A673 (cell line): Measurements from ENCODE around the gene TECPR2. TPM values are rescaled to one million over a fixed set of nuclear protein-coding genes. Genes with fewer than 3 reads are reported as not detected.

ENCODE experiments used
- BruUV-seq: library from RNA; stranded (reverse); fragments of 400-500 nt; replicated peaks from 2 replicates; lab custom pipeline; 2021; lab: Mats Ljungman, UMichigan
- CTCF ChIA-PET: fragments of 300-600 bp; sonication (Branson Sonifier 250); formaldehyde crosslinking; loops from one replicate; lab custom pipeline; 2022; ENCODE audit warnings: antibody characterized with exemption; lab: Charles Lee
- POLR2A ChIA-PET: fragments of 300-600 bp; sonication (Branson Sonifier 250); formaldehyde crosslinking; loops from one replicate; lab custom pipeline; 2022; ENCODE audit warnings: antibody characterized with exemption; ENCODE audit not compliant: low non-redundant PET; lab: Charles Lee
- DNase-seq: peaks from one replicate; pipeline ENCODE4 v3.0.0-alpha.2; 2015; ENCODE audit warnings: low spot score
- H3K27ac ChIP-seq: fragments of 200-600 bp; sonication (generic); 2 replicates; pipeline ENCODE4 v1.5.1; 2016; ENCODE audit warnings: mixed run types, low read depth, mild to moderate bottlenecking, mixed read lengths, antibody characterized with exemption, low read length; ENCODE audit not compliant: poor library complexity, severe bottlenecking
- H3K27me3 ChIP-seq: fragments of 200-600 bp; sonication (generic); replicated peaks from 2 replicates; pipeline ENCODE4 v1.6.1; 2017; ENCODE audit warnings: mixed run types, low read depth, mild to moderate bottlenecking, mixed read lengths, antibody characterized with exemption, low read length; ENCODE audit not compliant: insufficient read depth, poor library complexity
- H3K36me3 ChIP-seq: fragments of 200-600 bp; sonication (generic); 2 replicates; pipeline ENCODE4 v1.6.1; 2016; ENCODE audit warnings: mixed run types, mild to moderate bottlenecking, mixed read lengths, antibody characterized with exemption, low read length; ENCODE audit not compliant: insufficient read depth, poor library complexity, severe bottlenecking
- H3K4me1 ChIP-seq: fragments of 200-600 bp; sonication (generic); 2 replicates; pipeline ENCODE4 v1.6.1; 2017; ENCODE audit warnings: mixed run types, mild to moderate bottlenecking, mixed read lengths, antibody characterized with exemption, low read length; ENCODE audit not compliant: insufficient read depth, poor library complexity, severe bottlenecking
- H3K4me3 ChIP-seq: fragments of 200-600 bp; sonication (generic); 2 replicates; pipeline ENCODE4 v1.5.1; 2016; ENCODE audit warnings: low read depth, mixed run types, mild to moderate bottlenecking, mixed read lengths, low read length; ENCODE audit not compliant: poor library complexity, severe bottlenecking
- H3K9me3 ChIP-seq: fragments of 200-600 bp; sonication (generic); 2 replicates; pipeline ENCODE4 v1.6.1; 2016; ENCODE audit warnings: mixed run types, low read depth, mild to moderate bottlenecking, mixed read lengths, antibody characterized with exemption, low read length; ENCODE audit not compliant: poor library complexity, severe bottlenecking
- EZH2 ChIP-seq: fragments of 200-600 bp; sonication (generic); IDR thresholded peaks from 2 replicates; pipeline ENCODE4 v1.6.1; 2017; ENCODE audit warnings: borderline replicate concordance, low read depth, mild to moderate bottlenecking, mixed read lengths, antibody characterized with exemption, low read length; ENCODE audit not compliant: poor library complexity, severe bottlenecking
- intact Hi-C: fragments of 100-400 bp; cut with micrococcal nuclease; formaldehyde crosslinking; loops from one replicate; pipeline ENCODE4 v1.10.0; 2022; ENCODE audit not compliant: unreplicated experiment
- total RNA-seq: library from RNA; stranded (reverse); gene quantifications from 2 replicates; pipeline ENCODE4 v1.2.3, GENCODE V29; 2021
- TF ChIP-seq, protein P1 (sequence below): fragments of 300-800, 200-600 bp; sonication (generic); conservative IDR thresholded peaks from 2 replicates; pipeline ENCODE4 v1.5.1; 2017; ENCODE audit warnings: low read depth, mild to moderate bottlenecking, antibody characterized with exemption, low read length, moderate library complexity, mixed read lengths

Gene TECPR2
- total RNA-seq, 1 experiment from 2014 or later = 22.1 TPM

DNA sequence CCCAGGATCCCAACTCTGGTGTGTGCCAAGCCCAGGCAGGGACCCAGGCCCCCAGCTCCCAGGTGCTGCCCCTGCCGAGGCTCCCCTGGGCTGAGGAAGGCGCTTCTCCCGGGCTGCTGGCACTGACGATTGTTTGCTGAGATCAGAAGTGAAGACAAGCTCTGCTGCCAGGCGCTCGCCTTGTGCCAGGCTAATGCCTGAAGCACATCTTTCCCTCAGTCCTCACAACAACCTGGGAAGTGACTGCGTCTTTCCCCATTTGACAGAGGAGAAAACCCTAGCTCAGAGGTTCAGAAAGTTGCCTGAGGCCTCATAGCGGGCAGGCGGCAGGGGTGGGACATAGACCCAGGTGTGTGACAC is 110.0 kb downstream of the TECPR2 start:
- intact Hi-C loops = no loop called here
- no peak for TF ChIP-seq EZH2
- TF ChIP-seq, protein P1, sequence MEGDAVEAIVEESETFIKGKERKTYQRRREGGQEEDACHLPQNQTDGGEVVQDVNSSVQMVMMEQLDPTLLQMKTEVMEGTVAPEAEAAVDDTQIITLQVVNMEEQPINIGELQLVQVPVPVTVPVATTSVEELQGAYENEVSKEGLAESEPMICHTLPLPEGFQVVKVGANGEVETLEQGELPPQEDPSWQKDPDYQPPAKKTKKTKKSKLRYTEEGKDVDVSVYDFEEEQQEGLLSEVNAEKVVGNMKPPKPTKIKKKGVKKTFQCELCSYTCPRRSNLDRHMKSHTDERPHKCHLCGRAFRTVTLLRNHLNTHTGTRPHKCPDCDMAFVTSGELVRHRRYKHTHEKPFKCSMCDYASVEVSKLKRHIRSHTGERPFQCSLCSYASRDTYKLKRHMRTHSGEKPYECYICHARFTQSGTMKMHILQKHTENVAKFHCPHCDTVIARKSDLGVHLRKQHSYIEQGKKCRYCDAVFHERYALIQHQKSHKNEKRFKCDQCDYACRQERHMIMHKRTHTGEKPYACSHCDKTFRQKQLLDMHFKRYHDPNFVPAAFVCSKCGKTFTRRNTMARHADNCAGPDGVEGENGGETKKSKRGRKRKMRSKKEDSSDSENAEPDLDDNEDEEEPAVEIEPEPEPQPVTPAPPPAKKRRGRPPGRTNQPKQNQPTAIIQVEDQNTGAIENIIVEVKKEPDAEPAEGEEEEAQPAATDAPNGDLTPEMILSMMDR = no peak
- H3K4me1 ChIP-seq = no peaks in the 10 kb centered on the region
- POLR2A ChIA-PET = no interaction called here
- no peak for DNase-seq
- H3K27ac ChIP-seq = no peak overlapping the region
- H3K9me3 ChIP-seq = no peaks in the 10 kb centered on the region
- BruUV-seq = no TSS peak
- no peak overlapping the region for H3K4me3 ChIP-seq
- H3K36me3 ChIP-seq = no peaks in the 10 kb centered on the region
- no peaks in the 10 kb centered on the region for H3K27me3 ChIP-seq
- CTCF ChIA-PET = no interaction called here

DNA sequence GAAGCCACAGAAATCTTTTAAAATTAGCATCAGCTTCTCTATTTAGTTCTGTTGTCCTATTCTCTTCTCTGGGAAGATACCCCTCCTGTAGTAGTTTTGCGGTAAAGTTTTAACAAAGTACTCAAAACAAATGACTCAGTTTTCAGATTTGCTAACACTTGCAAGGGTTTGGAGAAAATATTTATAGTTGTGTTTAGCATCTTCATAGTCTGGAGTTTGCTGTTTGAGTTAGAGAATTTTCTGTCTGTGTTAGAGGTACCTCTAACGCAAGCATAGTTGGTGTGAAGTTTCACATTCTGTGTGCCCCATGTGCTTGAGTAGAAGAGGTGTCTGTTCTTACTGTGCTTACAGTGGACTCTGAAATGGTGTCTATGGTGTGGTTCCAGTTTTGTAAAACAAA is 110.8 kb downstream of the TECPR2 start:
- no peak for DNase-seq
- H3K36me3 ChIP-seq = no peaks in the 10 kb centered on the region
- H3K4me1 ChIP-seq = no peaks in the 10 kb centered on the region
- no TSS peak for BruUV-seq
- H3K27me3 ChIP-seq = no peaks in the 10 kb centered on the region
- H3K9me3 ChIP-seq = no peaks in the 10 kb centered on the region
- intact Hi-C loops = no loop called here
- TF ChIP-seq, protein P1 = no peak
- TF ChIP-seq EZH2 = no peak
- ChIA-PET POLR2A (interaction anchor here (0.6 kb wide), 1 partner anchor 96 kb away, joined by 3 read pairs; no protein-coding TSS in a partner anchor), CTCF (no interaction called here)
- H3K4me3 ChIP-seq = no peak overlapping the region
- no peak overlapping the region for H3K27ac ChIP-seq

DNA sequence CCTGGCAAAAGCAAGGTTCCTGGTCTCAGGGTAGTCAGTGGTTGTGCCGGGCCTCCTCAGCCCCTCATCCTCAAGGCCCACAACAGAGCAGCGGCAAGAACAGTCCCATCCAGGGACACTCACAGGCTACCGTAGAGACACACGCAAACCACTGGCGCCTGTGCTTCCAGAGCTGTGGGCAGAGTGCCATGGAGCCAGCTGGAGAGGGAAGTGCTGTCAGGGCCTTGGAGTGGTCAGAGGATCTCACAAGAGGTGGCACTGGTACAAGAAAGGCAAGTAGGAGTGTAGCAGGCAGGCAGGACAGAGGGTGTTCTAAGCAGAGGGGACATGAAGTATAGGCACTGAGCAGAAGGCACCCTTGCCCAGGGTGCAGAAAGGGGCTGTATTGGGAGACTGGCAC is 112.2 kb downstream of the TECPR2 start:
- Histone ChIP-seq H3K4me1 (no peaks in the 10 kb centered on the region), H3K27me3 (no peaks in the 10 kb centered on the region), H3K36me3 (no peaks in the 10 kb centered on the region), H3K27ac (no peak overlapping the region), H3K9me3 (no peaks in the 10 kb centered on the region), H3K4me3 (no peak overlapping the region)
- ChIA-PET CTCF (no interaction called here), POLR2A (no interaction called here)
- DNase-seq = no peak
- BruUV-seq = no TSS peak
- TF ChIP-seq EZH2 = no peak
- TF ChIP-seq, protein P1 = no peak
- intact Hi-C loops = no loop called here
